EL (cell line): Measurements from ENCODE around the gene BLOC1S4.
"Not testable (repeated sequence)": the region's sequence is repeated elsewhere in the genome, so short reads cannot be mapped to it uniquely, and the experiment has no call there.

Source experiments
- DNase-seq: peaks from one replicate; pipeline ENCODE4 v3.0.0-alpha.2; 2016

Gene BLOC1S4

DNA sequence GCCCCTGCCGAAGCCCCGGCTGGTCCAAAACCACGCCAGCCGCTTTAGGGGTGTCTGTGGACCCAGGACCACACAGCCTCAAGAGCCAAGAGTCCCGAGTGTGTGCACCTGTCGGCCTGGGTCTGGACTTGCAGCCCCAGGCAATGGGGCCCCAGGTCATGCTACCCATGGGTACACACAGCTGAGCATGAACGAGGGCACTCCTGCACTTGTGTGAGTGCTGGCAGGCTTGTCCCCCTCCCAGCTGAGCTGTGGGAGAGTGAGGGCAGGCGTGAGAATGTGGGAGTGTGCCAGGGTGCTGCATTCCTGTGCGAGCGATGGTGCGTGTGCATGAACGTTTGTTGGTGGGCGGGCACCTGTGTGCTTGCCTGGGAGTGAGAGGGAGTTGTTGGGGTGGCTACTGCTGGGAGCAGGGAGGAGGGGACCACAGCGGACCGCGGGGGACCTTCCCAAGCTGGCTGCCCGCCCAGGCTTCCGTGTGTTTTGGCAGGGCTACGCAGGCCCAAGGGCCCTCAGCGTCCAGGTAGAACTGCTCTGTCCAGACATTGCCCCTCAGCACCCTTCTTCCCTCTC lies 30.8 kb downstream of the BLOC1S4 start:
- DNase-seq, result no peak

DNA sequence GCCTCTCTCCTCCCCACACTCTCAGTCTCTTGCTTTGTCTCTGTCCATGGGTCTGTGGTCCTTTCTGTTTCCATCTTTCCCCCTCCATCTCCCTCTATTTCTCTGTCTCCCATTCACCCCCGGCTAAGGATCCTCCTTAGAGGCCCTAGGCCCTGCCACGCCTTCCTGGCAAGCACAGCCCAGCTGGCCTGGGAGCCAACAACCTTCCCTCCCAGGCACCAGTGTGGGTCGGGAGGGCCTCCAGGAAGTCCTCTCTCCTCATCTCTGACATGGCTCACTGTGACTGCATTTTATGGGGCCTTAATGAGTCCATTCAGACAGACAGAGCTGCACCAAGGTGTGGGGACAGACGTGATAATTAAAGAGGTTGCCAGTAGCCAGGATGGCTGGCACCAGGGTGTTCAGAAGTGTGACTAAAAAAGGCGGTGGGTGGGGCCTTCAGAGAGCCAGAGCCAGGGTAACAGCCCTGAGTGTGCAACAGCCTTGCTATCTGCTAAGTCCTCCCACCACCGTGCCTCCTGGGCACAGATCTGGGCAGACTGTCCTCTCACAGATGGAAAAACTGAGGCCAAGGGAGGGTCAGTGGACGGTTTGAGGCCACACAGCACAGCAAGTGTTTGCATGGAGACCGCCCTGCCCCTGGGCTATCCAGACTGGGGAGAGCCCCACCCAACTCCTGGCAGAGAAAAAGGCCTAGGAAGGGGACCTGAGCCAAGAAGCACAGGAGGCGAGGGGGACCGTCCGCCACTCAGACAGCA lies 31.5 kb downstream of the BLOC1S4 start:
- DNase-seq, result no peak

DNA sequence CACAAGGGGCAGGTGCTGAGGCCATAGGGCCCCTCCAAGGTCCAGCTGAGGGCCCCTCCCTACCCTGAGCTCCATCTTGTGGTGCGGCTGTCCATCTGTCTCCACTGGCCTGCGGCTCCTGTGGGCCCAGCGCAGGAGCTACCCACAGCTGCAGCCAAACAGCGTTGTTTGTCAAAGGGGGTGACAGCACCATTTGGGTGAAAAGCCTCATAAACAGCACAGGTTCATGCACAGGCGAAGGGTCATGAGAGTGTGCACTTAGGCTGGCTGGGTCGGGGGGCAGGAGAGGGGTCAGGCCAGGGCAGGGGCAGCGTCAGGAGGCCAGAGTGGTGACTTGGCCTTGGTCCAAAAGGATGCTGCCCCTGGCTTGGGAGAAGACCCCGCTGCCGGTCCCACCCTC lies 32.3 kb downstream of the BLOC1S4 start:
- no peak for DNase-seq

DNA sequence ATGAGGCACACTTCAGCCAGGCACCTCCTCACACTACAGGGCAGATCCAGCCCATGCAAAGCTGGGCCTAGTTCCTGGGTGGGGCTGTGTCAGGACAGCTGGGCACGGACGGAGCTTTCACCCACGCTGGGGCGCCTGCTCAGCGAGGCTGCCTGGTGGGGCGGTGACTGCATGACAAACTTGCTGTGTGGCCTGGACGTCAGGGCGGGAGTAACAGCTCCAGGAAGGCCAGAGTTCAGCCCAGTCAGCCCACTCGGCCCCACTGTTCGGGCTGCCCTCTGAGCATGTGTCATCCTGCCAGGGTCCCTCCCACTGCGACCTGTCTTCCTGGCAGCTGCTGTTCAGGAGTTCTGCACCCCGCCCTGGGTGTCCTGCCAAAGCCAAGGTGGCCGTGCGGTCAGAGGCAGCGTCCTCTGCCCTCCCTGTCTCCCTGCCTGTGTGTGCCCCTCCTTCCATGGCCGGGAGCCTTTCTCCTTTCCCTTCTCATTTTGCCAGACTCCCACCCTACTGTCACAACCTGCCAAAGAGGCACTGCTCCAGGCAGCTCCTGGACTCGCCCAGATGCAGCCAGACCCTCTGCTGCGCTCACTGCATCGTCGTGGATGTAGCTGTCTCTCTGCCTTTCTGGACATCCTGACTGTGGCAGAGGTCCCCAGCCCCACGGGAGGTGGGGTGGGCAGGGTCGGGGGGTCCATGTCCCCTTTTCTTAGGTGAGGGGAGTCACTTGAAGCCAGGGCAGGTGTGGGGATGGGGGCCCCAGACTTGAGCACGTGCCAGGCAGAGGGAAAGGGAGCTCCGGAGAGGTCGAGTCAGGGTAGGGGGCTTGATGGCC lies 33.6 kb downstream of the BLOC1S4 start:
- peak; percentile 52 for DNase-seq

DNA sequence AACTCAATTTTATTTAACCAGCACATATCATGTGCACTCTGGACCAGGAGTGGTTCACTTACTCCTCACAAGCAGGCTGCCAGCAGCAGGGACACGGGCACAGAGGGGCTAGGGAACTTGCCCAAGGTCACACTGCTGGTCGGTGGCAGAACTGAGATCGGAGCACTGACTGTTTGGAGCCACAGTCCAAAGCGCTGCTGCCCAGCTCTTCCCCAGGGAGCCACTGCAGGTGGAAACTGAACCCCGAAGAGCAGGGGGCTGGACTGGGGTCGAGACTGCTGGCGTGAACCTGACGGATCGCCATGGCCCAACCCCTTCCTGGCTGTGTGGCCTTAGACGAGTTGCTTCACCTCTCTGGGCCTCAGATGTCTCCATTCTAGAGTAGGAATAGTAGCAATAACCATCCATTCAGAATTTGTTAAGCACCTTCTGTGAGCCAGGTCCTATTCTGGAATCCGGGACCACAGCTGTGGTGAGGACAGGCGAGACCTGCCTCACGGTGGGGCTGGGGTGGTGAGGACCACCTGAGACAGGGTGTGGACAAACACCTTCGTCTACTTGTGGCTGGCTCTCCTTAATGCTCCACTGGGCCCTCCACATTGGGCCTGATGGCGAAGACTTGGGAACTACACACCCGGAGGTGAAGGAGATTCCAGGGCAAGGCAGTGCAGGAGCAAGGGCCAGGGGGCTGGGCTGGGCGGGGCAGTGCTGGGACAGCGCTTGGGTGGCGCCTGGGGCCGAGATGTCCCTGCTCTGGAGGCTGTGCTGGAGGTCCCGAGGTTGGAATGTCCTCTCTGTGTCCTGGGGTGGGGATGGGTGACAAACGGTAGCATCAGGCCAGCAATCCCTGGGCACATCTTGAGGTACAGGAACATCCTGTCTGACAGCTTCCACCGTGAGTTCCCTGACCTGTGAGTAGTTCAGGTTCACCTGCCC lies 34.6 kb downstream of the BLOC1S4 start:
- DNase-seq, result no peak

DNA sequence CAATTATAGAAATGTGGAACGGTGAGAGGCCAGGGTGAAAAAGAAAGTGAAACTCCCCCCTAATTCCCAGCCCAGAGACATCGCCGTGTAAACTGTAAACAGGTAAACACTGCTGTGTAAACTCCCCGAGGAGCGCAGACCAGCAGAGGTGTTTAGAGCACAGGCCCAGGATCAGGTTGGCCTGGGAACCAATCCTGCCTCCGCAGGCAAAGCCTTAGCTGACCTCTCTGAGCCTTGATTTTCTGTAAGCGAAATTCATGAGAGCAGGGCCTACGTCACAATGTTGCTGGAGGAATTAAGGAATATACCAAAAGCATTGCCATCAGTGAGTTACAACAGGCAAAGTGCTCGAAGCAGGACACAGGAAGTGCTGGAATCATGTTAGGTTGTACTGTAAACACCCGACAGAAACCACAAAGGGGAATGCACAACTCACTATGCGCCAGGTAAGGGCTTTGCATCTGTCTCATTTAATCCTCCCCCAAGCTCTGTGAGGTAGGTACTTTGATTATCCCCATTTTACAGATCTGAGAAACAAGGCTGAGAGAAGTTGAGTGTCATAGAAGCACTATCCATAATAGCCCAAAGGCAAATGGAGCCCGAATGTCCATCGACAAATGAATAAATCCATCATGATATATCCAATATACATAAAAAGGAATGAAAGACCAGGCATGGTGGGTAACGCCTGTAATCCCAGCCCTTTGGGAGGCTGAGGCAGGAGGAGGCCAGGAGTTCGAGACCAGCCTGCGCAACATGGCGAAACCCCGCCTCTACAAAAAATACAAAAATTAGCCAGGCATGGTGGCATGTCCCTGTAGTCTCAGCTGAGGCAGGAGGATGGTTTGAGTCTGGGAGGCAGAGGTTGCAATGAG lies 35.9 kb downstream of the BLOC1S4 start:
- no peak for DNase-seq

DNA sequence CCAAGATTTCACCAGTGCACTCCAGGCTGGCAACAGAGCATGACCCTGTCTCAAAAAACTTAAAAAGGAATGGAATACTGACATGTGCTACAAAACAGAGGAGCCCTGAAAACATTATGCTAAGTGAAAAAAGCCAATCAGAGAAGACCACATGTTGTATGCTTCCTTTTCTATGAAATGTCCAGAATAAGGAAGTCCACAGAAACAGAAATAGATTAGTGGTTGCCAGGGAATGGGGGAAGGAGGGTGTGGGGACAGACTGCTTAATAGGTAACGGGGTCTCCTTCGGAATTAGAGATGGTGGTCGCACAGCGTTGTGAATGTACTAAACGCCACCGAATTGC lies 36.5 kb downstream of the BLOC1S4 start:
- DNase-seq, result no peak

DNA sequence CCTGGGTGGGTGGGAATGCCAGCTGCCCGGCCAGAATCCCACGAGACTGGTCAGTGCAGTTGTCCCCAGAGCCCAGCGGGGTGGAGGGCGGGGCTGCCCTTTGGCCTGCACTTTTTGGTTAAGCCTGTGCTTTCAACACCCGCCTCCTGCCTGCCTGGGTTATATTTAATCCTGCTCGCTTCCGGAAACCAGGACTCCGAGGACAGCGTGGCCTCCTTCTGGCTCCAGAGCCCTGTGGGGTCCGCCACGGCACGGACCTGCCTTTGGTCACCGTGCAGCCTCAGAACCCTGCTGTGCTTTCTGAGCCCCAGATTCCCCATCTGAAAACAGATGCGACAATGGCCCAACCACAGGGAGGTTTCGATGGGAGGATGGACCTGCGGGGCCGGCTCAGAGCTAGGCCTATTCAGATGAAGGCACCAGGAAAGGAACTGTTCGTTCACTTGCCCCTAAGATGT lies 37.2 kb downstream of the BLOC1S4 start:
- no peak for DNase-seq

DNA sequence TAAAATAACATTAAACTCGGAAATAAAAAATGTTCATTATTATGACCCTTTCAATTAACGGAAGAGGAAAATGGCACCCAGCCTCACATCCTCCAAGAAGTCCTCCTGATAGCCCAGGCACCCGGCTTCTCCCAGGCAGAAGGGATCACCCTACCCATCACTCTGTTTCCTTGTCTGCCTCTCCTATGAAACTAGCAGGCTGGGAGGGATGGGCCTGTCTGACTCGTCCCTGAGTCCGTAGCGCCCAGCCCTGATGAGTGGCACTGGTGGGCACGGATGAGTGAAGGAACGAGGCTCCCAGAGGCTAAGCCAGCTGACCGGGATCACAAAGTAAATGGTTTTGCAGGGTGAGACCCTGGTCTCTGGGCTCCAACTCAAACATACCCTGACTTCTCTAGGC lies 37.9 kb downstream of the BLOC1S4 start:
- DNase-seq, result no peak

DNA sequence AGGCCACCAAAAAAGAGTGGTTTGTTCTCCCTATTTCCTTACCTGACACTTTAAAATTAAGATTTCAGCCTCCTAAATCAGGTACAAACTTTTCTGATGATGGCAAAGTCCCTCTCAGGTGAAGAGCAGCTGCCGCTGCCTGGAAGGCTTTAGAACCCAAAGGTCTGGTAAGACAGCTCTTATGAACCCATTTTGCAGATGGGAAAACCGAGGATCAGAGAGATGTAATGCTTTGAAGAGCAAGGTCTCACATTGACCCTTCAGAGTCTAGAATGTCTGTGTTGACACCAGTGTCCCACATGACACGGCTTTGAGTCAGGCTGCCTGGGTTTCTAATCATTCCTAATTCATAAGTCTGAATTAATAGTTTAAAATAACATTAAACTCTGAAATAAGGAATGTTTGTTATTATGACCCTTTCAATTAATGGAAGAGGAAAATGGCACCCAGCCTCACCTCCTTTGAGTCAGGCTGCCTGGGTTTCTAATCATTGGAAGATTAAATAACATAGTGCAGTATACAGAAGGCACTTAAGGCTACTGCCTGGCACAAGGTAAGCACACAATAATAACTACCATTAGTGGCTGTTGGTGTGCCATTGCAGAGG lies 38.6 kb downstream of the BLOC1S4 start:
- no peak for DNase-seq

DNA sequence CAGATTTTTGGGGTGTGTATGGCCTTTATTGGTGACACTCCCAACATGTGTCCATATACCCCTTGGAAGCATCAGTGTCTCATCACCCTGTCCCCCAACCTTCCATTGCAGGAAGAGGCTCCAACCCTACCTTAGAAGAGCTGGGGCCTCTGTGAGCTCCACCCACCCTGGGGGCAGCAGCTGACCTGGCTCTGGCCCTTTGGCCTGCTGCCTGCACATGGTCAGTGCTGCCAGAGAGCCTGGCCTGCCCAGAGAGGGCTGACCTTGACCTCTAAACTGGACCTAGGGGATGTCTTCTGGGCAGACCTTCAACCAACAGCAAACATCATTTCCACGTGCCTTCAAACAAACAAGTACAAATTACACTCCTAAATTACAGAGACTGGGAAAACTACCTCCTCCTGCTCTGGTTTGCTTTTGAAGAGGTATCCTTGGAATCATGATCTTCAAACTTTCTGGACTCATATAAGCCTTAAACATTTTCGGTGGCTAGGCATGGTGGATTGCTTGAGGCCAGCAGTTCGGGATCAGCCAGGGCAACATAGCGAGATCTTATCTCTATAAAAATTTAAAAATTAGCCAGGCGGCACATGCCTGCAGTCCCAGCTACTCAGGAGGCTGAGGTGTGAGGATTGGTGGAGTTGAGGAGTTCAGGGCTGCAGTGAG lies 39.2 kb downstream of the BLOC1S4 start:
- no peak for DNase-seq

DNA sequence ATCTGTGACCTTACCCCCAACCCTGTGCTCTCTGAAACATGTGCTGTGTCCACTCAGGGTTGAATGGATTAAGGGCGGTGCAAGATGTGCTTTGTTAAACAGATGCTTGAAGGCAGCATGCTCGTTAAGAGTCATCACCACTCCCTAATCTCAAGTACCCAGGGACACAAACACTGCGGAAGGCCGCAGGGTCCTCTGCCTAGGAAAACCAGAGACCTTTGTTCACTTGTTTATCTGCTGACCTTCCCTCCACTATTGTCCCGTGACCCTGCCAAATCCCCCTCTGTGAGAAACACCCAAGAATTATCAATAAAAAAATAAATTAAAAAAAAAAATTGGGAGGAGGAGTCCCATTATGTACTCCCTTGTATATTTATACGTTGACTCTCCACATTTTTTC lies 40.4 kb downstream of the BLOC1S4 start:
- not testable (repeated sequence) for DNase-seq

DNA sequence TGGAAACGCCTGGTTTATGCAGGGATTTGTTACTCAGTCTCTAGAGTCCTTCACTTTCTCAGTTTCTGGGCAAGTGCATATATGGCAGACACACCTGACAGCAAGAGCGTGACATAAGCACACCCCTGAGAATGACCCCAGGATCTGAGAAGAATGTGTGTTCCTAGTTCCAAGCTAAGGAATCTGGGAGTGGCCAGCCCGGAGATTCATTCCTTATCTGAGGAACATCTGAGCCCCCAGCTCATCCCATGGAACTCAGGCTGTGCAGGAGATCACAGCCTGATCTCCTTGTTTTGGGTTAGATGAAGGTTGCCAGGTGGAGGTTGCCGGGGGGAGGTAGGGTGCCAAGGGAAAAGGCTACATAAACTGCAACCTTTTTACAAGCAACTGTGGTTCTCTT lies 42.8 kb downstream of the BLOC1S4 start:
- DNase-seq, result no peak

DNA sequence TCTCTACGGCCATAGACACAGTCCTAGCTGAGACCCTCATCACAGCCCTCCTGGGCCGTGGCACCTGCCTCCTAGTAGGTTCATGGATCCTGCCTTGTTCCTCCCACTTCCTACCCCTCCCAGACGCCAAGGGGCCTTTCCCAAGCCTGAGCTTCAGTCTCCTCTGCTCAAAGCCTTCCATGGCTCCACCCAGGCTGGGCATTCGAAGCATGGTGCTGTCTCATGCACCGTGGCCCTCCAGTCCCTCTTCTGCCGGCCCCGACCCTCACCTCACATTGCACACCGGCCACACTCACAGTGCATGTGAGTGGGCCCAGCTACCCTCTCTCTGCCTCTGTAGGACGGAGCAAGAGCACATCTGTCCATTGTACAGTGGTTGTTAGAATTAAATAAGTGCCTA lies 44.9 kb downstream of the BLOC1S4 start:
- no peak for DNase-seq

DNA sequence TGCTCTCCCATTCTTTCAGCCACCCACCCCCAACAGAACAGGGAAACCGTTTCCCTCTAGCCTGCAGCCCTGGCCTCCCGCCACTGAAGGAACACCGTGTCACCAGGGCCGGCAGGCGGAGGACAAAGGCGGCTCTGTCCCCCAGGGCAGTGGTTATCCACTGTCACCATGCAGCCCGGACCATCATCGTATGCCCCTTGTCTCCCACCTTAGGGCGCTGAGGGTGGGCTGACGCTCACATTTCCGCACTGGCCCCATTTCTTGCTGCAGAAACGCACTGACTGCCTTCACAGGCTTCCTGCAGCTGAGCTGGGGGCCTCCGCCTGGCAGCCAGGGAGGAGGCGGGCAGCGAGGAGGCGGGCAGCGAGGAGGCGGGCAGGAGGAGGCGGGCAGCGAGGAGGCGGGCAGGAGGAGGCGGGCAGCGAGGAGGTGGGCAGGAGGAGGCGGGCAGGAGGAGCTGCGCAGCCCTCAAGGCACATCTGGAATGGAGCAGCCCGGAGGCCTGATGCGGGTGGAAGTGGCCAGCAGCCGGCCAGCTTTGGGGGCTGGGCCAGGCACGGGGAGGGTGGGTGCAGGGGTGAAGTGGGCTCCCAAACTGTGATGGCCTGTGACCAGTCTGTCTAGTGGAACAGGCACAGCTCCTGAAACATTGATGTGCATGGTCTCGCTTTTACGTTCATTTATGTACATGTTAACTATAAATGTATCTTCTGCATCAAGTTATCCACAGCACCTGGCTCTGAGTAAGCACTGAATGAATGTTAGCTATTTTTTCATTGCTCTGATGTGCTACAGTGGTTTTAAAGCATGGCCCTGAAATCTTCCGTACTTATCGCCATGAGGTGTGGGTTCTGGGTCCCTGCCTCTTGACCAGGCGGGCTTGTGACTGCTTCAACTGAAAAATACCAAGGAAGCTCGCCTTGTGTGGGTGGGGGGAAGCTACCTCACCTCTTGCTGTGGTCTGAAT lies 46.0 kb downstream of the BLOC1S4 start:
- peak; percentile 45 for DNase-seq

DNA sequence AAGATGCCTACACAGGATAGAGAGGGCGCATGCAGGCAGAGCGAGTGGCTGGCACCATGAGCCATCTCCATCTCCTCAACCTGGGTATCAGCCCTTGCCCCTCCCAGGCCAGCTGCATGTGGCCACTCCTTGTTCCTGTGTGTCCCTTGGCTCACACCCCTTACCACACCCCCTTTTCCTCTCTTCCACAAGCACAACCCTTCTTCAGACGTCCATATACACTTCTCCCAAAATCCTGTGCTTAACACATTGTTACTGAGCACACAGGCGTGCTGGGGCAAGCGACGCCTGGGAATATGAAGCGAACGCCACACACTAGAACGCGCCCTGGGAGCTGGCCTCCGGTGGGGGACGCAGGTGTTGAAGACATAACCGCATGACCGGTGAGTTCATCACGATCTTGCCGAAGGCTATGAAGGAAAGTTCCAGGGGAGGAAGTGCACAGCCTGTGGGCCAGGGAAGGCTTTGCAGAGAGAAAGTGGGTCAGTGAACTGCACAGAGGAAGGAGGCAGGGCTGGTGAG lies 47.4 kb downstream of the BLOC1S4 start:
- DNase-seq, result no peak

DNA sequence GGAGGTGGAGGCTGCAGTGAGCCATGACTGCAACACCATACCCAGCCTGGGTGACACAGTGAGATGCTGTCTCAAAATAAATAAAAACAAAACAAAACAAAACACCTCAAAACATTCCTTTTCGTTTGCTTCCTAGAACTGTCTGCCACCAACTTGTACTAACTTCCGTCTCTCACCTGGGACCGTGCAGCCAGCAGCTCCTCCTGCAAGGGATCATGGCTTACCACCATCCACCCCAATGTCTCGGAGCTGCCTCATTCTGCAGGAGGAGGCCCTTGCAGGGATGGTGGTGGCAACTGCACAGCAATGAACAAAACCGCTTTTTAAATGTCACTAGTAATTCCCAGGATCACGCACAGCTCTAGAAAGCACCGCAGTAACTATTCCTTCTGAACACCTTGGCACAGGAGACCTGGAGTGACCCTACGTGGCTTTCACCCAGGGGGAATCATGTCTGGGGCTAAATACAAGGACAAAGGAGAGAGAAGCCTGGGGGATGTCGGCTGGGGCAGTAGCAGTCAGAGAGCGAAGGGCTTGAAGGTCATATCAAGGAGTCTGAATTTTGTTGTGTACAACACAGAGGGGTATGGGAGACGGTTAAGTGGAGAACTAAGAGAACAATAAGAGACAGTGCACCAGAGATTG lies 49.1 kb downstream of the BLOC1S4 start:
- no peak for DNase-seq

DNA sequence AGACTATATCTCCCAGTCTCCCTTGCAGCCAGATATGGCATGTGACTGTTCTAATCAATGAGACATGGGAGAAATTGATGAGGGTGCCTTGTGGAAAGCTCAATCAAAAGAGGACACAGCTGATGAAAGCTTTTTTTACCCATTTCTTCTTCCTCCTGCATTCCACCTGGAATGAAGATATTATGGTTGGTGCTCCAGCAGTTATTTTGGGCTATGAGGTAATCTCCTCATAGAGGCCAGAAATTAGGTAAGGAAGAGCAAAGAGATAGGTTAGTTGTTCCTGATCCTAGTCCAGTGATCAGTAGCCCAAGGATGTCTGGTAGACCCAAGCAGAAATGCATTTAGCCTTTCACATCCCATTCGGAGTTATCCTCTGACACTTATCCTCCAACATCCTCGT lies 49.7 kb downstream of the BLOC1S4 start:
- no peak for DNase-seq
